ENCODE measurements around the gene CAPN9.
"Not testable (repeated sequence)": the region's sequence is repeated elsewhere in the genome, so short reads cannot be mapped to it uniquely, and the experiment has no call there.

CAPN9 gene

DNA sequence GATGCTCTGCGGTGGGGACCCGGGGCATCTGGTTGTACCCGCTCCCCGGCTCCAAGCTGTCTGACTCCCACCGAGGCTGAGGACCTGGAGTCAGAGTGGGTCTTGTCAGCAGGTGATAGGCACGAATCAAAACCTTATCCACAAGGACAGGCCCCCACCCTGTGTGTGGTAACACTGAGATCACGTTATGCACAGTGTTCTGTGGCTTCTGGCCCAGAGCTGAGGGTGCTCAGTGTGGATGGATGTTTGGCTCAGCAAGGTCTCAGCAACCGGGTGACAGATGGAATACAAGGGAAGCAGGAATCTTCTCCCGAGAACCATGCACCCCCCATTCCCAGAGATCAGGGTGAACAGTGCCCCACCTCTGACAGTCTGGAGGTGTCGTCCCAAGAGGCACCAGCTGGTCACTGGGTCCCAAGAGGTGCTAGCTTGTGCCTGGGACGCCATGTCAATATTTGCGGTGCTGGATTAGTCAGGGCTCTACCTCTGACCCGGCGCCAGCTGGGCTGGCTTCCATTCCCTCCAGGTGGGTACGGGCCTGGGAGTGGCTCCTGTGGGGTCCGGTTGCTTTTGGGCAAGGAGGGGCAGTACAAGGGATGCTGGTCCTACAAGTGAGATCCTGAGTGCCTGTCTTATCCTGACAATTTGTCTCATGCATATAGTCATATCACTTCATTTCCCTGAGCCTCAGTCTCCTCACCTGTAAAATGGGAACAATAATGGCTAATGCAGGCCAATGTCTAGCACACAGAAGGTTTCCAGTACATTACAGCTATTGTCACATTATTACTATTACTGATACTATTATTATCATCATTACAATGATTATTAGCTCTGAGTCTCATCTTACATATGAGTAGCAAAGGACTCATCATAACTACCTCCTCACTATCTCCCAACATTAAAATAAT is 957 bp downstream of the CAPN9 start:
- DNase-seq (ENCODE audit: low read depth, low spot score), result no peak

GRCh38 chr1:230749150-230749549 is 2.0 kb downstream of the CAPN9 start:
- DNase-seq (ENCODE audit: low read depth, low spot score), result no peak

DNA sequence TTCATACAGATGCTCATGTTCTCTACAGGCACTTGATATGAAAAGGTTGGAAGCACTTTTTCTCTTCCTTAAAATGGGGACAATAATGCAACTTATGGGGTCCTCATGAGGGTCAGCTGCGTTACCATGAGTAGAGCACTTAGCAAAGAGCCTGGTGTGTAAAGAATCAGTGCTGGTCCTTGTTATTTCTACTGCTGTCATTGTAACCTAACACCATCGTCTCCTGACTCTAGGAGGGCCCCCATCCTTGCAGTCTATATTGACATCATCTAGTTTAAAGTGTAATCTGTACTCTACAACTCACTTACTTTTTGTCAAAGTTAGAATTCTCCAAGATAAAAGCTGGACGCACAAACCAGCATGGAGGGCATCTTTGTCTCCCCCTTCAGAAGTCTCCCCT is 2.4 kb downstream of the CAPN9 start:
- no peak for DNase-seq (ENCODE audit: low read depth, low spot score)

GRCh38 chr1:230750576-230750975 is 3.4 kb downstream of the CAPN9 start:
- no peak for DNase-seq (ENCODE audit: low read depth, low spot score)

DNA sequence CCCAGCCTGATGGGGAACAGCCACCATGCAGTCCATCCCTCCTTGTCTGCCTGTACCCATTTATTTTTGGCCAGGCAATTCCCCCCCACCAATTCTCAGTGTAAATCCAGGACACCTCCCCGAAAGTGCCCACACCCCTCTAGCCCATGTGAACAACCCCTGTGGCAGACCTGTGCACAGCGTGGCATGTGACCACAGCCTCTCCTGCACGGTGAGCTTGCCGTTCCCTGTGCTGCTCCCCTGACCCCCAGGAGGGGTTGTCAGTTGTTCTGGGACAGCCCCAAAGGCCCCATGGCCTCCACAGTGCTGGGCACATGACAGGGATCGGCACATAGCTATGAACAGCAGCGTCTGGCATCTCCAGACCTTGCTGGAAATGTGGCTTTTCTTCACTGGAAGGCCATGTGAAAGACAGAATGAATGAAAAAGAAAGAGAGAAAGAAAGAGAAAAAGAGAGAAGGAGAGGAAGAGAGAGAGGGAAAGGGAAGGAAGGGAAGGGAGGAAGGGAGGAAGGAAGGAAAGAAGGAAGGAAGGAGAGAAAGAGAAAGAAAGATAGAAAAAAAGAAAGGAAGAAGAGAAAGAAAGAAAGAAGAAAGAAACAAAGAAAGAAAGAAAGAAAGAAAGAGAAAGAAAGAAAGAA is 3.9 kb downstream of the CAPN9 start:
- no peak for DNase-seq (ENCODE audit: low read depth, low spot score)

DNA sequence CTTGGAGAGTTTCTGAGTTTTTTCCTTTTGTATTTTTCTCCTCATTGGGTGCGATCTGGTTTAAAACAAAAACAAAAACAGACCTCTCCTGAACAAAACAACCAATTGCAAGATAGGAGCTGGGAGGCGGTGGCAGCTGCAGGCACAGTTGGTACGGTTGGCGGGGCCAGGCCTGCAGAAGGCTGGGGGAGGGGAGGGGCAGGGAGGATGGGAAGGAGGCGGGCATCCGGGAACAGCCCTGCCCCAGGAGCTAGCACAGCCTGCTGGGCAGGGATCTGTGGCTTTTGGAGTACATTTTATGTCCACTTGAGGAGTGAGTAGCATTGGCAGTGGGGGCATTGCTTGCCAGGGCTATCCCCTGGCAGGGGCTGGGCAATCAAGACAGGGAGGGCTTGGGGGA is 5.2 kb downstream of the CAPN9 start:
- no peak for DNase-seq (ENCODE audit: low read depth, low spot score)

- no peak for DNase-seq (ENCODE audit: low read depth, low spot score)
Observed at GRCh38 chr1:230753191-230753585, 6.0 kb downstream of the CAPN9 start.

- peak; percentile 41 for DNase-seq (ENCODE audit: low read depth, low spot score)
Observed at GRCh38 chr1:230753586-230754251, 6.5 kb downstream of the CAPN9 start.

- peak; percentile 31 for DNase-seq (ENCODE audit: low read depth, low spot score)
Observed at GRCh38 chr1:230754796-230755195, 7.6 kb downstream of the CAPN9 start.

DNA sequence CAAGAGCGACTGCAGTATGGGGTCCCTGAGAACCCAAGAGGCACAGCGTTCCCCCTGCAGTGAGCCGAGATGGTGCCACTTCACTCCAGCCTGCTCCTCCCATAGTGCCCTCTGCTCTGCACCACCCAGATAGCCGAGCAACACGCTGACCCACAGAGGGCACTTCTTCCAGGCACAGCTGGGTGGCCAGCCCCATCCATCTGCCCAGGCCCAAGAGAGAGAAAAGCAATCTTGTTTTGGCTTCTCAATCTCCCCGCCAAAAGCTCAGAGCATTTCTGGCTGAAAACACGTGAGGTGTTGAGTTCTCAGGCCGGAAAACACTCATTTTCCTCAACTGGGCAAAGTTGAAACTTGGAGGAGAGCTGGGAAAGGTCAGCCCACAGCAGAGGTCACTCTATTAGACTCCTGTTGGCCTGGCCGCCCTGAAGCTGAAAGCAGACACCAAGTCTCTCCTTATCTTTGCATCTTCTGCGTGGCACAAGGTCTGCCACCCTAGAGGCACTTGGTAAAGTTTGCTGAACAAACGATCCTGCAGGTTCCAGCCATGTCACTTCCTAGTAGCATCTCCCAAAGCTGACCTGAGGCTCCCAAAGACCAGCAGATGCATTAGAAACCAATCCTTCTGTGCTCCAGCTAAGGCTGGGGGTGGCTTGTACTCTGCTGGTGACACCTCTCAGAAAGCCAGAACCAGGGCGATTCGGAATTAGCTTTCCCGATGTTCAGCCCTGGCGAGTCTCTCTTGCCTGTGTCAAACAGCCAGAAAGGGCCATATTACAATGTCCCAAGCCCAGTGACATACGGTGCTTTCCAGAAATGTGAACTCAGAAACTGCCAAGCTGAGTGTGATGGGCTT is 10.9 kb downstream of the CAPN9 start:
- no peak for DNase-seq (ENCODE audit: low read depth, low spot score)

DNA sequence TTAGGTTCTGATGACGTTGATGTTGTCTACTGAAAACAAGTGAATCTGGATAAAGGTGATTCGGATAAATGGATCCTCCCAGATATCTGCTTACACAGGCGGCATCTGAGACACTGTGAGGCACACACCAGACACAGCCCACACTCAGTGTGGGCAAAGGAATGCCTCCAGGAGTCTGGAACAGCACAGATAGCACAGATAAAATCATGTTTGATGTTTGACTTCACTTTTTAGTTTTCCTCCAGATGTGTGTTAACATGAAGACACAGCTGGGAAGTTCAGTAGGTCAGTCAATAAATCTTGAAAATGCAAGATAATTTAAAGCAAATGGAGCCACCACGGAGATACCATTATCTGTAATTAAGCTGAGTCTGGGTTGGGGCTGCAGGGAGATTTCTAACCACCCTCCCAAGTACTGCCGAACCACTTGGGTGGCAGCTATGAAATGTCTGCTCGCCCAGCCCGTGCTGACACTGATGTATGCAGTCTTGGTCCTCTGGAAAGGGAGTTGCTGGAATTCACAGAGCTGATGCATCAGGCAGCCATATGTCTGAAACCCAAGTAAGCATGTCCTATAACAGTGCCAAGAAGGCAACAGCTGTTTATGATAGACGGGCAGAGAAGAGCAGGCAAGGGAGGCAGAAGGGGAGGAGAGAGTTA is 11.7 kb downstream of the CAPN9 start:
- no peak for DNase-seq (ENCODE audit: low read depth, low spot score)

- DNase-seq (ENCODE audit: low read depth, low spot score), result no peak
Observed at GRCh38 chr1:230759369-230760065, 12.3 kb downstream of the CAPN9 start.

- no peak for DNase-seq (ENCODE audit: low read depth, low spot score)
Observed at GRCh38 chr1:230760360-230760827, 13.2 kb downstream of the CAPN9 start.

DNA sequence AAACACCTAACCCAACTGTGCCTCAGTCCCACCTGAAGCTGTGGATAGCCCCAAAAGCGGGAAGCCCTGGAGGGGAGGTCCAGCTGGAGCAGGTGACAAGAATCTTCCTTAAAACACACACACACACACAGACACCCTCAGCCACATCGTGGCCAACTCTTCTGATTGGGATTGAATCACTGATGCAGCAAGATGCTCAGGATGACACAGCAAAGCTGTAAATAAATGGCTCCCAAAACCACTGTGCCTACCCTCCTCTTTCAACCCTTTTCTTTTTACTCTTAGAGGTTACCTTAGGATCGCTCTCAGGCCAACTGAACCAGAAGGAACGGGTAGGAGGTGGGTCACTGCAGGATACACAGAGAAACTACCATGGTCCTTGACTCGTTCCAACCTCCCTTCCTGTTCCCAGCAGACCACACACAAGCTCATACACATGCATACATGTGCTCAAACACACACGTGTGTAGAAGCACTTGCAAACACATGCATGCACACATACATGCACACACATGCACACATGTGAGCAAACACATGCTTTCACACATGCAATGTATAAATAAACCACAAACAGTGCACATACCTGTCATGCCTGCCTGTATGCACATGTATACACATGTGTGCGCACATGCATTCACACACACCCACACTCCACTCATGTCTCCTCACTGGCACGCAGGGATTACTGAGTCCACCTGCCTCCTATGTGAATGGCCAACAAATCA is 14.4 kb downstream of the CAPN9 start:
- no peak for DNase-seq (ENCODE audit: low read depth, low spot score)

- no peak for DNase-seq (ENCODE audit: low read depth, low spot score)
Observed at GRCh38 chr1:230763927-230764591, 16.9 kb downstream of the CAPN9 start.

GRCh38 chr1:230766318-230766717 is 19.1 kb downstream of the CAPN9 start:
- DNase-seq (ENCODE audit: low read depth, low spot score), result no peak

DNA sequence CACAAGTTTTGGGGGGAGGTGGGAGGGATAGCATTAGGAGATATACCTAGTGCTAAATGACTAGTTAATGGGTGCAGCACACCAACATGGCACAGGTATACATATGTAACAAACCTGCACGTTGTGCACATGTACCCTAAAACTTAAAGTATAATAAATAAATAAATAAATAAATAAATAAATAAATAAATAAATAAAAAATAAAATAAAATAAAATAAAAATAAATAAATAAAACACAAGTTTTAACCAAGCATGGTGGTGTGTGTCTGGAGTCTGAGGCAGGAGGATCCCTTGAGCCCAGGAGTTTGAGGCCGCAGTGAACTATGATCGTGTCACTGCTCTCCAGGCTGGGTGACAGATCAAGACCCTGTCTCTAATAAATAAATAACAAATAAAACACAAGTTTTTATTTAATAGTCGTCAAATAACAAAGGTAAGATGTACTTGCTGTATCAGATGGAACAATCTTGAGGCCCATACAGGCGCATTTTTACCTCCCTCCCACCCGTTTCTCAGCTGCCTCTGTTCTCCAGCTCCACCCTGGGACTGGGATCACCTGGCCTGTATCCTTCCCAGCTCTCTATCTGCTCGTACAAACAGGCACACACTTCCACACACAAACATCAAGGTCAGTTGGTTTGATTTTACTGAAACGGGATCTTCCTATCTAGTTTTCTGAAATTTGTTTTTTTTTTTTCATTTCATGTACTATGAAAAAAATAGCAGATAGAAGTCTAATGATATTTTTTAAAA is 20.8 kb downstream of the CAPN9 start:
- DNase-seq (ENCODE audit: low read depth, low spot score), result not testable (repeated sequence)

GRCh38 chr1:230768903-230769570 is 21.8 kb downstream of the CAPN9 start:
- peak; percentile 42 for DNase-seq (ENCODE audit: low read depth, low spot score)
